ENCODE results near the gene ELOVL2.
"Not testable (repeated sequence)": the region's sequence is repeated elsewhere in the genome, so short reads cannot be mapped to it uniquely, and the experiment has no call there.

ELOVL2 gene

DNA sequence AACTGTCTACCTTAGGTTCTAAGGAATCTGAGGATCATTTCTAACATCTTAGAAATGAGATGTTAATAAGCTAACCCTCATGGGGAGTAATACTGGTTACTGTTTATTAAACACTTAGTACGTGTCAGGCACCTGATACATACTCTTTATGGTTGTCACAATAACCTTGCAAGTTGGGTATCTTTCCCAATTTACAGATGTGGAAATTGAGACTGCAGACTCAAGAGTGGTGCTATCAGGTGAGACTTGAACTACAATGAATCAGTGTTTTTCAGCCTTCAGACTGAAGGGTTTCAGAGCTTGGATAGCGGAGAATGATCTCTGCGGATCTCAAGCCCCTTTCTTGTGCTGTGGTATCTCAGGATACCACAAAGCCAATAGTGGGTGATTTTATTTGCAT lies 27.0 kb downstream of the ELOVL2 start:
- Mint-ChIP-seq H3K27me3 (peaks cover 15% of the 10 kb centered on the region), H3K9me3 (no peaks in the 10 kb centered on the region), H3K36me3 (peaks cover 1% of the 10 kb centered on the region), H3K27ac (no peak overlapping the region), H3K4me3 (no peak overlapping the region), H3K4me1 (no peaks in the 10 kb centered on the region)

DNA sequence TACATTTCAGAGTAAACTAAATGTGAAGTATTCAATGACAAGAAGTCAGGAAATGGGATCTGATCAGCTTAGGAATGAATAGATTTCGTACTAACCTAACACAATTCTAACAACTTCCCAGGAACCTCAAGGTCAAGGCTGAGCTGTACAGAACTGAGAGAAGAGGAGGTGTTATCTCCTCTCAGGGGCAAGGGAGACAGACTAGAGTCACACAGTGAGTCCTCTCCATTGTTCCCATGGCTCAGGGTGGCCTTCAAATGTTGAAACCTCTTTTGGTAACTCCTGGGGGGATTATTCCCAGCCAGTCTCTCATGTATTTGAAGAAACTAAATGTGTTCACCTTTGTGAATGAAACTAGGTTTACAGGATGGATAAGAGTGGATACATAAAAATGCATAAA lies 27.7 kb downstream of the ELOVL2 start:
- Mint-ChIP-seq H3K4me3 (no peak overlapping the region), H3K9me3 (no peaks in the 10 kb centered on the region)

DNA sequence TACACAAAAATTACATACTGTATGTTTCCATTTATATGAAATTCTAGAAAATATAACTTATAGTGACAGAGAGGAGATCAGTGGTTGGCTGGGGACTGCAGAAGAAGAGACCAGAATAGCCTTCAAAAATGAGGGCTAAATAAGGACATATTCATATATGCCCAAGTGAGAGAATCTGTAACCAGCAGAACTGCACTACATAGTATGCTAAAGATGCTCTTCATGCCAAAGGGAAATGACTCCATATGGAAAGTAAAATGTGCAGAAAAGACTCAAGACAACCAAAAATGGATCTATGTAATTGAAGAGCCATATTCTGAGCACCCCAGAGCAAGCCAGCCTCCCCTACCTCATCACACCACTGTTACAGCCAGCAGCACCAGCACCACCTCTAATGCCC lies 29.0 kb downstream of the ELOVL2 start:
- no peak overlapping the region for H3K27ac Mint-ChIP-seq
- H3K27me3 Mint-ChIP-seq = peaks cover 9% of the 10 kb centered on the region
- H3K36me3 Mint-ChIP-seq = peaks cover 1% of the 10 kb centered on the region
- no peaks in the 10 kb centered on the region for H3K4me1 Mint-ChIP-seq
- no peak overlapping the region for H3K4me3 Mint-ChIP-seq
- H3K9me3 Mint-ChIP-seq = no peaks in the 10 kb centered on the region

More for the DNA sequence above, 27.7 kb downstream of the ELOVL2 start:
- Mint-ChIP-seq H3K27ac (no peak overlapping the region), H3K4me1 (no peaks in the 10 kb centered on the region), H3K36me3 (peaks cover 1% of the 10 kb centered on the region), H3K27me3 (peaks cover 13% of the 10 kb centered on the region)

DNA sequence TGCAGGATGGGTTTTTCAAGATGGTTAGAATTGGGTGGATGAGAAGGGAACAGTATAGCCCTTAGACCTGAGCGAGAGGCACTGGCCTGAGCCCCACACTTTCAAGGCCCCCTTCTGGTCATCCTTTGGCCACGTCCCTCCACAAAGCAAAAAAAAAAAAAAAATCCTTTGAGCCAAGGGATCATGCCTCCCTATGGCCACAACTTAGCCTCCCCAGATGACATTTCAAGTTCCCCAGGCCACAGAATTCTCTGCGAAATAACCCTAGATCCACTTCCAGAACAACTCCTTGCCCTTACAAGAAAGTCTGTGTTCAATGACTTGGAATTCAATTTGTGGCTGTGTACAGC lies 30.4 kb downstream of the ELOVL2 start:
- Mint-ChIP-seq H3K9me3 (no peaks in the 10 kb centered on the region), H3K27me3 (peaks cover 14% of the 10 kb centered on the region), H3K4me1 (no peaks in the 10 kb centered on the region), H3K4me3 (no peak overlapping the region), H3K27ac (no peak overlapping the region), H3K36me3 (peaks cover 1% of the 10 kb centered on the region)

DNA sequence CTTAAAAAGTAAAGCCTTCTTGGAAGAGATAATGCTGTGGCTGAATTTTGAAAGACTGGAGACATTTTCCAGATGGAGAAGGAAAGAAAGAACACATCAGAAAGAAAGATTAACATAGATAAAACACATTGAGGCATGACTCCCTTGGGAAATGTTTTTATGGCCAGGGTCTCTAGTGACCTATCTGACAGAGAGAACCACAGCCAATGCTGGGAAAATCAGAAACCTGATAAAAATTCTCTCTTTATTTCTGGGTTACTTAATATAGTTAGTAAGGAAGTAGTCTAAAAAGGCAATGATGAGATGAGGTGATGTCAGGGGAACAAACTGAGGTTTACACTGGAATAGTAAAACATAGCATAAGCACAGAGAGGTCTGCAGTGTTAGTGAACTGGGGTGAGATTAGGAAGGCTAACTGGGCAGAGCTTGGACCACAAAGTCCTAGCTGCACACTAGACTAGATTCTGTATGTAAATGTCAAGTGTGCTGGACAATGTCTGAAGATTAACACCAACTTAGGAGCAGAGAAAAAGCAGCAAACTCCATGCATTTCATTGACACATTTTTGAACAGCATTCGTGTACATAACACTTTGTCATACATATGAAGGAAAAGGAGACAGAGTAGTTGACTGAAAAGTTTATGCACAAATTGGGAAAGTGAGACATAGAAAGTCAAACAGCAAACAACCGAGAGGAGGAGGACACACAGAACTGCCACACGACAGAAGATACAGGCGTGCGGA lies 31.0 kb downstream of the ELOVL2 start:
- Mint-ChIP-seq H3K27ac (no peak overlapping the region), H3K27me3 (peaks cover 14% of the 10 kb centered on the region), H3K4me3 (no peak overlapping the region), H3K4me1 (no peaks in the 10 kb centered on the region), H3K36me3 (peaks cover 1% of the 10 kb centered on the region), H3K9me3 (no peaks in the 10 kb centered on the region)

DNA sequence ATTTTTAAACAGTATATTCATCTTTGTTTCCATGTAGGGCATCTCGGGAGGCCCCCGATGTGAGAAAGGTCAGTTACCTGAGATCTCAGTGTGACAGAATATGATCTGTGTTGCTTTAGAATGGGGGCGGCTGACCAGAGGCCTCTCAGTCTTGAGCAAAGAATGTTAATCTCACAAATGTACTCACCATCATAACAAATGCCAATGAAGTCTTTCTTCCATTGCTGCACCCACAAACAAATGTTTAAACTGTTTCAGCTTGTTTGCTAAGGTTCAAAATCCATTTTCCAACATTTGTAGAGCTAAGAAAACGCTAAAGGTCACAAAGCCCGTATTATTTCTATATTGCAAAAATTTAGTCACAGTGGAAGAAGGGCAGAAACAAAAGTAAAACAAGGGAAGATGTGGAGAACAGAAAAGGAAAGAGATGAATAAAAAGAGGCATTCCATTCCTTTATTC lies 31.8 kb downstream of the ELOVL2 start:
- Mint-ChIP-seq H3K27ac (no peak overlapping the region), H3K4me3 (no peak overlapping the region), H3K4me1 (no peaks in the 10 kb centered on the region), H3K9me3 (no peaks in the 10 kb centered on the region), H3K27me3 (peaks cover 12% of the 10 kb centered on the region), H3K36me3 (peaks cover 1% of the 10 kb centered on the region)

DNA sequence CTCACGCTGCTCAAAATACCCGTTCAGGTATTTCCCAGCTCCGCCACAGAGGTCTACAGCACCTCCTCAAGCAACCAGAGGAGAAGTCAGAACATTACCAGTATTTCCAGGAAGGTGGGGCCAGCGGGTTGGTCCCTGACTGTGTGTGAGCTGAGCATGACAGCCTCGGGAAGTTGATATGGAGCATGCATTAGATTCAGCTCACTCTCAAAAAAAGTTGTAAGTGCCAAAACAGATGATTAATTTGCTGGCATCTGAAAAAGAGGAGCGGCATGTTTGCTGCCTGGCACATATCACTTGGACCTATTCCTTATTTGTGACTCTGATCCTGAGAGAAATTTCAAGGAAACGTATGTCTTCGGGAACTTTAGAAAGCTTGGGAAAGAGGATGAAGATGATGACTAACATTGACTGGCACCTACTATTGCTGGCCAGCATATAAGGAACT lies 32.3 kb downstream of the ELOVL2 start:
- Mint-ChIP-seq H3K9me3 (no peaks in the 10 kb centered on the region), H3K4me1 (no peaks in the 10 kb centered on the region), H3K27me3 (peaks cover 12% of the 10 kb centered on the region), H3K36me3 (peaks cover 1% of the 10 kb centered on the region), H3K27ac (no peak overlapping the region), H3K4me3 (no peak overlapping the region)

DNA sequence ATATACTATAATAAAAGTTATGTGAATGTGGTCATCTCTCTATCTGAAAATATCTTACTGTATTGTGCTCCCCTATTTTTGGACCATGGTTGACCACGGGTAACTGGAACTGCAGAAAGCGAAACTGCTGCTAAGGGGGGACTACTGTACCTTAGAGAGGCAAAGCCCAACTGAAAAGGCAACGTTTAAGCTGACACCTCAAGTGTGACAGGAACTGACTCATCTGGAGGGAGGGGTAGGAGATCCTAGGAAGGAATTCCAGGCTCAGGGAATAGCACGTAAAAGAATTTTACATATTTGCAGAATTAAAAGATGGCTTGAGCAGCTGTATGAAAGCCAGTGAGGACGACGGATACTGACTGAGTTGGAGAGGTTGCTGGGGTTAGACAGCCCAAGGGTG lies 34.8 kb downstream of the ELOVL2 start:
- Mint-ChIP-seq H3K9me3 (no peaks in the 10 kb centered on the region), H3K4me1 (no peaks in the 10 kb centered on the region), H3K36me3 (no peaks in the 10 kb centered on the region), H3K27me3 (peaks cover 9% of the 10 kb centered on the region), H3K27ac (no peak overlapping the region), H3K4me3 (no peak overlapping the region)

DNA sequence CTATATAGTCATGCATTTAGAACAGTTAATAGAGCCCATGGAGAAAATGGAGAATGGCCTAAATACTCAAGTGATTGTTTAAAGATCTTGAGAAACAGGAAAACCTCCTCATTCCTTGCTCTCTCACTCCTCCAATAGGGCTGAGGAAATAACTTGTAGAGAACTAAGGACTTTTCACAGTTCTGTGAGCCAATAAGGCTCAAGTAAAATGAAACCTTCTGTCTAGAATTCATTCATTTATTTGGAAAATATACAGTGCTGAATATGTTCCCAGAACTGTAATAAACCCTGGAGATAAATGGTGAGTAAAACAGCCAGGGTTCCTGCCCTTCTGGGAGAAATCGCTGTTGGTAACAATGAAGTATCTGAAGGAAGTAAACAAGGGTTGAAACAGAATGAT lies 35.3 kb downstream of the ELOVL2 start:
- no peak overlapping the region for H3K4me3 Mint-ChIP-seq
- H3K27me3 Mint-ChIP-seq = peaks cover 9% of the 10 kb centered on the region
- no peaks in the 10 kb centered on the region for H3K4me1 Mint-ChIP-seq
- H3K27ac Mint-ChIP-seq = no peak overlapping the region
- H3K9me3 Mint-ChIP-seq = no peaks in the 10 kb centered on the region
- no peaks in the 10 kb centered on the region for H3K36me3 Mint-ChIP-seq

DNA sequence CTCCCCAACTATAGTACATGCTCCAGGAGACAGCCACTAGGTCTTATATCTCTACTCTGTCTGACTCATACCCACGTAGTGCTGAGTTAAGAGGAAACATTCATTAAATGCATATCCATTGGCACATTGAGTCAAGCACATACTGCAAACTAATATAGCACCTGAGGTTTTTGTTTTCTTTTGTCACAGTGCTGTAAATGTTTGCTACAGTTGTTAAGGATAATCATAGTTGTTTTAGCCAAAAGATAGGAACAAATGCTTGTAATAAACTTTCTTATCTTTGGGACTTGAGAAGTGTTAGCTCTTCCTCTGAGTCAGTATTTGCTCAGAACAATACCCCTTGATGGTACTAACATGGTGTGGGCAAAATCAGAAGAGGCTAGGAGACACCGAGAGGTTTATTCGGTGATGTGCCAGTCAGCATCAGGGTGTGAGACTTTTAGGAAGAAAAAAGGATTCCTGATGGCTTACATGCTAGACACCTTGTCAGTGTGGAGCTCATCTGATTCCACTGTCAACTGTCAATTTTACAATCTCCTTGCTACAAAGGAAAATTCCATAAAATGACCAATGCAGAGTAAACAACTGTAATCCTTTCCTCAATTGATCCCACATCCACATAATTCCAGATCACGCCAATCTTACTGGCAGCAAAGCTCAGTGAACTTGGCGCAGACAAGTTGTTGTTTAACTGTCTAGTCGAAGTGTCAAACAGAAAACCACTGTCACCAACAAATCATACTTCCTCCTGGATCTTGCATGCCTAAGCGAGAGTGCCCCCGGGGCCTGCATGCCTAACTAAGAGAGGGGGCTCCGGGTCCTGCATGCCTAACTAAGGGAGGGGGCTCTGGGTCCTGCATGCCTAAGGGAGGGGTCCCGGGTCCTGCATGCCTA lies 36.1 kb downstream of the ELOVL2 start:
- H3K27me3 Mint-ChIP-seq = peaks cover 5% of the 10 kb centered on the region
- H3K4me3 Mint-ChIP-seq = no peak overlapping the region
- H3K36me3 Mint-ChIP-seq = no peaks in the 10 kb centered on the region
- no peaks in the 10 kb centered on the region for H3K9me3 Mint-ChIP-seq
- no peaks in the 10 kb centered on the region for H3K4me1 Mint-ChIP-seq
- H3K27ac Mint-ChIP-seq = no peak overlapping the region

DNA sequence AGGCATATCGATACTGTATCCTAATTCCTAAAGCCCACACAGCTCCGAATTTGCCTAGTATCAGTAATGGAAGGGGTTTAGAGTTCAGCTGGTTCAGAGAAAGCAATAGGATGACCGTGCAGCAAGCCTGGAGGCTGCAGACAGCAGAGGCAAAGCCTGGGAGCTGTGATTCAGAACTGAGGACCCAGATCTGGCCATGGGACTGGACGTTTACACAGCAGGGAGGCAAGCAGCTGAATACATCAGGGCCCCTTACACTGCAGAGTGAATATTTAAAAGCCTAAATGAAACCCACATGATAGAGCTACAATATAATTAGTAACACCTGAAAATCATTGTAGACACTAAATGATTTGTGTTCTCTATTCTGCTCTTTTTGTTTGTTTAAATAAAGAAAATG lies 38.0 kb downstream of the ELOVL2 start:
- peaks cover 7% of the 10 kb centered on the region for H3K27me3 Mint-ChIP-seq
- H3K9me3 Mint-ChIP-seq = no peaks in the 10 kb centered on the region
- H3K36me3 Mint-ChIP-seq = no peaks in the 10 kb centered on the region
- no peak overlapping the region for H3K27ac Mint-ChIP-seq
- H3K4me1 Mint-ChIP-seq = no peaks in the 10 kb centered on the region
- H3K4me3 Mint-ChIP-seq = no peak overlapping the region

DNA sequence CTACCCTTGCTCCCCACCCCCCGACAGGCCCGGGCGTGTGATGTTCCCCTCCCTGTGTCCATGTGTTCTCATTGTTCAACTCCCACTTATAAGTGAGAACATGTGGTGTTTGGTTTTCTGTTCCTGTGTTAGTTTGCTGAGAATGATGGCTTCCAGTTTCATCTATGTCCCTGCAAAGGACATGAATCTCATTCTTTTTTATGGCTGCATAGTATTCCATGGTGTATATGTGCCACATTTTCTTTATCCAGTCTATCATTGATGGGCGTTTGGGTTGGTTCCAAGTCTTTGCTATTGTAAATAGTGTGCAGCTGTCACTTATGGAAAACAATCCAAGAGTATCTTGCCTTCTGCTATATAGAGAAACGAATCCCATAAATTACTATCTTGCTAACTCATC lies 40.8 kb downstream of the ELOVL2 start:
- not testable (repeated sequence) for H3K4me3 Mint-ChIP-seq, H3K4me1 Mint-ChIP-seq, H3K36me3 Mint-ChIP-seq, H3K27ac Mint-ChIP-seq, H3K9me3 Mint-ChIP-seq, H3K27me3 Mint-ChIP-seq

DNA sequence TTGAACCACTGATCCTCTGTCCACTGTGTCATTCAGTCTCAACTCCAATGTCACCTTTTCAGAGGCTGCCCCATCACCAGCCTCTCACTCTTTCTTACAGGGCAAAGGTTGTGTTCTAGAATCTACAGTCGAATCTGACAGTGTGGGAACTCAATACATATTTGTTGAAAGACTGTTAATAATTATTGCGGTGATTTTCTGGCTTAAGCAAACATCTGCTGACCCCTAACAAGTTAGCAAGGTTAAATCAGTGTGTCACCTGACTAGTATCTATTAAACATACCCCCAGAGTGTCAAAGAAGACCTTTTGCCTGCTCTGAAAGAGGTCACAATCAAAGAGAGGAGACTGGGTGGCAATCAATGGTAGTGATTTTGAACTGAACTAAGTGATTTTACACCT lies 41.9 kb downstream of the ELOVL2 start:
- peaks cover 2% of the 10 kb centered on the region for H3K27me3 Mint-ChIP-seq

DNA sequence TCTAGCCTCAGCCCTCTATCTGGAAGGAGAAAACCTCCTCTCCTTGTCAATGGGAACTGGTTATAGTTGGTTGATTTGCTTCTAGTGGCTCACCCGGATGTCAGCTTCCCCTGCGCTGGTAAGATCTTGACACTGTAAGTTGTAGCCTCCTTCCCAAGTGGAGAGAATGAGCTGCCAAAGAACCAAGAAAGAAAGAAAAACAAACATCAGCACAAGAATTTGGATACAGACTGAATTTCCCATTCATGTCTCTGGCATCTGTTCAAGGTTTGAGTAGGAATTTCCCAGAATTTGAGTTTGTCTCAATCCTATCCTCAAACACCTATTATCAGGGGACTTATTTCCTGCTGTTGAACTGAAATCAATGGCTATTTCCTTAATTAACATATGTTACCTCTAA lies 44.1 kb downstream of the ELOVL2 start:
- Mint-ChIP-seq H3K27ac (no peak overlapping the region), H3K27me3 (peaks cover 2% of the 10 kb centered on the region), H3K36me3 (no peaks in the 10 kb centered on the region), H3K4me3 (no peak overlapping the region), H3K9me3 (no peaks in the 10 kb centered on the region), H3K4me1 (no peaks in the 10 kb centered on the region)

More for the DNA sequence above, 41.9 kb downstream of the ELOVL2 start:
- no peaks in the 10 kb centered on the region for H3K9me3 Mint-ChIP-seq
- no peak overlapping the region for H3K27ac Mint-ChIP-seq
- no peaks in the 10 kb centered on the region for H3K4me1 Mint-ChIP-seq
- H3K4me3 Mint-ChIP-seq = no peak overlapping the region
- no peaks in the 10 kb centered on the region for H3K36me3 Mint-ChIP-seq

DNA sequence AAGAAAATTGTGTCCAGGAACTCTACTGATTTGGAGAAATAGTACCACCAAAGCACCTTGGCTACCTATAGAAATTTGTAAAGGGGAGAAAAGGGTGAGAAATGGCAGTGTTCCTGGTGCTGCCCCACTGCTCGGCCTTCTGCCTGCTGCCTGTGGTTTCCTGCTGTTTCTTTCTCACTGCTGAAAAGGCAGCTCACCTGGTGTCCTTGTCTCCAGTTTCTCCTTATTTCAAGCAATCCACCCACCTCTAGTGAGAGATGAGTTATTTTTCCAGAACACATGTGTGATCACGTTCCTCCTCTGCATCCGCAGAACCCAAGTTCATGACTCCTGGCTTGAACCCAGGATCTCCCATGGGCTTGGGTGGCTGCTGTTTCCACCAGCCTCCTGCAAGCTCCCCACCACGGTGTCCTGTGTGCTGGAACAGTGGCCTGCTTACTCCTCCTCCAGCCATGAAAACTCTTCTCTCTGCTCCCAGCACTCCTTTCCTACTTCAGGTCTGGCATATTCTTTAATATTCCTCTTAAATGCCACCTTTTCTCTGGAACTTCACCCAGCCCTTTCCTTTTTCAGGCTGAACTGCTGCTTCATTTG lies 48.9 kb downstream of the ELOVL2 start:
- no peaks in the 10 kb centered on the region for H3K4me1 Mint-ChIP-seq
- no peak overlapping the region for H3K4me3 Mint-ChIP-seq
- H3K27me3 Mint-ChIP-seq = peaks cover 1% of the 10 kb centered on the region
- H3K36me3 Mint-ChIP-seq = no peaks in the 10 kb centered on the region
- no peak overlapping the region for H3K27ac Mint-ChIP-seq
- no peaks in the 10 kb centered on the region for H3K9me3 Mint-ChIP-seq

DNA sequence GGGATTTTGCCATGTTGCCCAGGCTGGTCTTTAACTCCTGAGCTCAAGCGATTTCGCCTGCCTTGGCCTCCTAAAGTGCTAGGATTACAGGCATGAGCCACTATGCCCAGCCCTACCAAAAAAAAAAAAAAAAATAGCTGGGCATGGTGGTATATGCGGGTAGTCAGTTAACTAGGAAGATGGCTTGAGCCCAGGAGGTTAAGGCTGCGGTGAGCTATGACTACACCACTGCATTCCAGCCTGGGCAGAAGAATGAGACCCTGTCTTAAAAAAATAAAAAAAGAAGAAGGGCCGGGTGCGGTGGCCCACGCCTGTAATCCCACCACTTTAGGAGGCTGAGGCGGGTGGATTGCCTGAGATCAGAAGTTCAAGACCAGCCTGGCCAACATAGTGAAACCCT lies 50.2 kb downstream of the ELOVL2 start:
- H3K4me3 Mint-ChIP-seq = no peak overlapping the region
- H3K27ac Mint-ChIP-seq = no peak overlapping the region
- no peaks in the 10 kb centered on the region for H3K36me3 Mint-ChIP-seq
- no peaks in the 10 kb centered on the region for H3K9me3 Mint-ChIP-seq
- H3K27me3 Mint-ChIP-seq = peaks cover 3% of the 10 kb centered on the region
- no peaks in the 10 kb centered on the region for H3K4me1 Mint-ChIP-seq
